Suprapubic skin (tissue), 4 donors: ENCODE results near the gene SLC34A3. TPM values are rescaled to one million over a fixed set of nuclear protein-coding genes. Genes with fewer than 3 reads are reported as not detected.

ENCODE experiments used
- DNase-seq, 2 donors: peaks; one replicate each; pipeline ENCODE4 v3.0.0-alpha.2; 2019; ENCODE audit warnings: low spot score in 2 of 2
- H3K27ac ChIP-seq: fragments of 200-600 bp; sonication (generic); one replicate; pipeline ENCODE4 v1.5.1; 2019
- H3K27me3 ChIP-seq: fragments of 200-600 bp; sonication (generic); one replicate; pipeline ENCODE4 v1.5.1; 2019
- H3K36me3 ChIP-seq: fragments of 200-600 bp; sonication (generic); one replicate; pipeline ENCODE4 v1.5.1; 2019
- H3K4me1 ChIP-seq: fragments of 200-600 bp; sonication (generic); one replicate; pipeline ENCODE4 v1.5.1; 2019
- H3K4me3 ChIP-seq: fragments of 200-600 bp; sonication (generic); one replicate; pipeline ENCODE4 v1.5.1; 2019; ENCODE audit warnings: mild to moderate bottlenecking
- H3K9me3 ChIP-seq: fragments of 200-600 bp; sonication (generic); one replicate; pipeline ENCODE4 v1.5.1; 2019
- EP300 ChIP-seq: sonication (generic); formaldehyde crosslinking; IDR thresholded peaks from one replicate; pipeline ENCODE4 v1.6.1; 2017; ENCODE audit warnings: antibody characterized with exemption
- POLR2A ChIP-seq, 2 donors: fragments of 450-650 bp; IDR thresholded peaks; one replicate each; pipeline ENCODE4 v1.6.1; 2017; ENCODE audit warnings: antibody characterized with exemption in 2 of 2, mild to moderate bottlenecking in 2 of 2, moderate library complexity in 2 of 2
- POLR2AphosphoS5 ChIP-seq, 3 donors: sonication (generic); formaldehyde crosslinking; IDR thresholded peaks; one replicate each; pipeline ENCODE4 v1.6.1; 2017; ENCODE audit warnings: antibody characterized with exemption in 3 of 3
- WGBS: methylation state at CpG from one replicate; pipeline ENCODE4 v1.1.5; 2018; 5-methylcytosine and 5-hydroxymethylcytosine counted together
- total RNA-seq, 4 donors: library from RNA; depleted of rRNA; stranded (reverse); fragments of >200 nt; gene quantifications; one replicate each; pipeline ENCODE4 v1.1.0, GENCODE V29; 2016
- TF ChIP-seq, protein P1 (sequence below), 2 donors: fragments of 200-600 bp in 1 of 2; fragments of 450-650 bp in 1 of 2; sonication (generic) in 1 of 2; IDR thresholded peaks; one replicate each; pipeline ENCODE4 v1.5.1; 2016 to 2019; ENCODE audit warnings: antibody characterized with exemption in 2 of 2, mild to moderate bottlenecking in 1 of 2, moderate library complexity in 1 of 2

The SLC34A3 gene
- total RNA-seq, 4 donors from 2014 or later = 0.34 TPM; not detected in 3

DNA sequence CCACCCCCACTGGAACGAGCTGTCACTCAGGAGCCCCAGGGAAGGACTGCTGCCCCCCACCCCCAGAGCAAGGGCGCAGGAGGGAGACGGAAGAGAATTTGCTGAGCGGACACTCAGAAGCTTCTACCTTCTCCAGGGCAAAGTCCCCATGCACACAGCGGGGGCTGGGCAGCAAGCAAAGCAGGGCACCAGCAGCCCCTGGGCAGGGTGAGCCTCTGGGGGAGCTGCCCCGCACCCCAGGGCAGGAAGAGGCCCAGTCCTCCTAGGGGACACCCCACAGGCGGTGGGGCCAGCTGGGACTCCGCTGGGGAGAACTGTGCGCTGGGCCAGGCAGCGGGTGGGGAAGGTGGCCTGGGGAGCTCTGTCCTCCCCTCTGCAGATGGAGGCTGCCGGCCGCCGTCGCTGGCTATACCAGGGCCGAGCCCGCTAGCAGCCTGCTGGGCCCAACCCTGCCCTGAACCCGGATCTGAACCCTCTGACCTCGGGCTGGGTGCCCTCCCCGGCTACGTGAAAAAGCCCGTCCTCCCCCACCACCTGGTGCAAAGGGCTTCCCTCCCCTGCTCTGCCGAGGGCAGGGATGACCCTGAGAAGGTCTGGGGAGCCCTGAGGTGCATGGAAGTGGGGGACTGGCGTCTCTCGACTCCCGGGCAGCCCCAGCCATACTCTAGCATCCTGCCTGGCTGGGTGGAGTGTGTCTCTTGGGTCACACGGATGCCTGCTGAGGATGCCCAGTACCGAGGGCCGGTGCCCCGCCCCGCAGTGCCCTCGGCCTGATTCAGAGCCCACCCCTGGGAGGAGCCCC, 597 bp upstream of the SLC34A3 start:
- TF ChIP-seq POLR2AphosphoS5 (IDR thresholded peaks at IDR 0.05) = no peak
- no peak for TF ChIP-seq EP300
- TF ChIP-seq, protein P1, sequence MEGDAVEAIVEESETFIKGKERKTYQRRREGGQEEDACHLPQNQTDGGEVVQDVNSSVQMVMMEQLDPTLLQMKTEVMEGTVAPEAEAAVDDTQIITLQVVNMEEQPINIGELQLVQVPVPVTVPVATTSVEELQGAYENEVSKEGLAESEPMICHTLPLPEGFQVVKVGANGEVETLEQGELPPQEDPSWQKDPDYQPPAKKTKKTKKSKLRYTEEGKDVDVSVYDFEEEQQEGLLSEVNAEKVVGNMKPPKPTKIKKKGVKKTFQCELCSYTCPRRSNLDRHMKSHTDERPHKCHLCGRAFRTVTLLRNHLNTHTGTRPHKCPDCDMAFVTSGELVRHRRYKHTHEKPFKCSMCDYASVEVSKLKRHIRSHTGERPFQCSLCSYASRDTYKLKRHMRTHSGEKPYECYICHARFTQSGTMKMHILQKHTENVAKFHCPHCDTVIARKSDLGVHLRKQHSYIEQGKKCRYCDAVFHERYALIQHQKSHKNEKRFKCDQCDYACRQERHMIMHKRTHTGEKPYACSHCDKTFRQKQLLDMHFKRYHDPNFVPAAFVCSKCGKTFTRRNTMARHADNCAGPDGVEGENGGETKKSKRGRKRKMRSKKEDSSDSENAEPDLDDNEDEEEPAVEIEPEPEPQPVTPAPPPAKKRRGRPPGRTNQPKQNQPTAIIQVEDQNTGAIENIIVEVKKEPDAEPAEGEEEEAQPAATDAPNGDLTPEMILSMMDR (IDR thresholded peaks at IDR 0.05) = no peak
- no peak for TF ChIP-seq POLR2A (IDR thresholded peaks at IDR 0.05)
- Histone ChIP-seq H3K4me3 (no peak overlapping the region), H3K9me3 (no peaks in the 10 kb centered on the region), H3K36me3 (no peaks in the 10 kb centered on the region), H3K27ac (no peak overlapping the region), H3K27me3 (peaks cover 70% of the 10 kb centered on the region), H3K4me1 (peaks cover 28% of the 10 kb centered on the region)
- WGBS = 64% methylated on average over 8 of the region's 31 CpGs
- DNase-seq = no peak

DNA sequence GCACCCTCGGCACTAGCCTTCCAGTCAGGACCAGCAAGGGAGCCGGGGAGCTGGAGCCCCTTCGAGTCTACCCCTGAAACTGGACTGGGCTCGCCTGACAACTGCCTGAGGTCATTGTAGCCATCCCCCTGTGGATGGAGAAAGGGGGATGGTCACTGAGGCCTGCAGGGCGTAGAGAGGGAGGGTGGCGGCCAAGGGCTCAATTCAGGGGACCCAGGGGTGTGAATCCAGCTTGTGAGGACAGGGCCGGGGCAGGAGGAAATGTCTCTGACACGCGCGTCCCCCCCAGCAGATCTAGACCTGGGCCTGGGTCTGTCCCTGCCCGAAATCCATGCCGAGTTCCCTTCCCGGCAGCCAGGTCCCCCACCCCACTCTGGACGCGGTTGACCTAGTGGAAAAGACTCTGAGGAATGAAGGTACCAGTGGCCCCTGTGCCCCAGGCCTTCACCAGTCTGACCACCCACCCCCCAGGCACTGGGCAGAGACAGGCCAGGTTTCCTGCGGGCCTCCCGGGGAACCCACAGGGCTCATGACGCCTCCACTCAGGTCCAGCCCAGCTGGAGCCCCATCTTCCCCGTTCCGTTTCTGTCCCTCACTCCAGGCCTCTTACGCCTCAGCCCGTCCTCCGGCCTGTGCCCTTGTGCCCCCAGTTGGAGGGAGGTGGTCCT, 805 bp downstream of the SLC34A3 start:
- H3K9me3 ChIP-seq = no peaks in the 10 kb centered on the region
- DNase-seq = no peak
- no peak overlapping the region for H3K4me3 ChIP-seq
- 76% methylated on average over 19 of the region's 23 CpGs for WGBS
- H3K36me3 ChIP-seq = no peaks in the 10 kb centered on the region
- no peak overlapping the region for H3K27ac ChIP-seq
- H3K27me3 ChIP-seq = peaks cover 80% of the 10 kb centered on the region
- peaks cover 22% of the 10 kb centered on the region for H3K4me1 ChIP-seq
- no peak for TF ChIP-seq POLR2AphosphoS5 (IDR thresholded peaks at IDR 0.05)

DNA sequence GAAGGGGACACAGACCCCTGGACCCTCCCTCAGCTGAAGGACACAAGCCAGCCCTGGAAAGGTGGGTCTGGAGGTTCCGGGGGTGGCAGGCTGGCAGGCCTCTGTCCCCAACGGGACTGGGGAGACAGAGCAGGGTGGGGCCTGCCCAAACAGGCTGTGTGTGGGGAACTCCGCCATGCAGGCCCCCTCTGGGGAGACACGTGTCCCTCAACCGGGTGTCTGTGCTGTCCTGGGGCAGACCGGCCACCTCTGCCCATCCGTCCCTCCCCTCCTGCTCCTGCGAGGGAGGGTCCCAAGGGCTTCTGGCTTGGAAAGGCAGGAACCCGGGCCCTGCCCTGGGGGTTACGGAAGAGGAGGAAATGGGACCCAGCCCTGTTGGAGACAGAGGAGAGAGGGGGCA, 1.4 kb downstream of the SLC34A3 start:
- no peak overlapping the region for H3K27ac ChIP-seq
- H3K27me3 ChIP-seq = peaks cover 80% of the 10 kb centered on the region
- no peaks in the 10 kb centered on the region for H3K9me3 ChIP-seq
- H3K4me3 ChIP-seq = no peak overlapping the region
- H3K4me1 ChIP-seq = peaks cover 22% of the 10 kb centered on the region
- DNase-seq = no peak
- no peaks in the 10 kb centered on the region for H3K36me3 ChIP-seq
- TF ChIP-seq POLR2A (IDR thresholded peaks at IDR 0.05) (no peak), POLR2AphosphoS5 (IDR thresholded peaks at IDR 0.05) (no peak), EP300 (no peak)
- TF ChIP-seq, protein P1 (IDR thresholded peaks at IDR 0.05) = no peak
- WGBS = 57% methylated on average over 10 of the region's 10 CpGs

DNA sequence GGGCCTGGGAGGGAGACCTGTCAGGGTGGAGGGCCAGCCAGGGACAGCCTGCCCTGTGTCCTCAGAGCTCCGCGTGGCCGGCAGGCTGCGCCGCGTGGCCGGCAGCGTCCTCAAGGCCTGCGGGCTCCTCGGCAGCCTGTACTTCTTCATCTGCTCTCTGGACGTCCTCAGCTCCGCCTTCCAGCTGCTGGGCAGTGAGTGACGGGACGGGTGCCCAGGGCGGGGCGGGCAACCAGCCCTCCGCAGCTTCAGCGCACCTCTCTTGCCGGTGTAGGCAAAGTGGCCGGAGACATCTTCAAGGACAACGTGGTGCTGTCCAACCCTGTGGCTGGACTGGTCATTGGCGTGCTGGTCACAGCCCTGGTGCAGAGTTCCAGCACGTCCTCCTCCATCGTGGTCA, 1.8 kb downstream of the SLC34A3 start:
- Histone ChIP-seq H3K27me3 (peaks cover 80% of the 10 kb centered on the region), H3K4me3 (no peak overlapping the region), H3K27ac (no peak overlapping the region), H3K9me3 (no peaks in the 10 kb centered on the region), H3K4me1 (peaks cover 22% of the 10 kb centered on the region), H3K36me3 (no peaks in the 10 kb centered on the region)
- TF ChIP-seq POLR2A (IDR thresholded peaks at IDR 0.05) = no peak
- TF ChIP-seq, protein P1 (IDR thresholded peaks at IDR 0.05) = no peak
- no peak for TF ChIP-seq EP300
- TF ChIP-seq POLR2AphosphoS5 (IDR thresholded peaks at IDR 0.05) = no peak
- 64% methylated on average over 16 of the region's 24 CpGs for WGBS
- no peak for DNase-seq

DNA sequence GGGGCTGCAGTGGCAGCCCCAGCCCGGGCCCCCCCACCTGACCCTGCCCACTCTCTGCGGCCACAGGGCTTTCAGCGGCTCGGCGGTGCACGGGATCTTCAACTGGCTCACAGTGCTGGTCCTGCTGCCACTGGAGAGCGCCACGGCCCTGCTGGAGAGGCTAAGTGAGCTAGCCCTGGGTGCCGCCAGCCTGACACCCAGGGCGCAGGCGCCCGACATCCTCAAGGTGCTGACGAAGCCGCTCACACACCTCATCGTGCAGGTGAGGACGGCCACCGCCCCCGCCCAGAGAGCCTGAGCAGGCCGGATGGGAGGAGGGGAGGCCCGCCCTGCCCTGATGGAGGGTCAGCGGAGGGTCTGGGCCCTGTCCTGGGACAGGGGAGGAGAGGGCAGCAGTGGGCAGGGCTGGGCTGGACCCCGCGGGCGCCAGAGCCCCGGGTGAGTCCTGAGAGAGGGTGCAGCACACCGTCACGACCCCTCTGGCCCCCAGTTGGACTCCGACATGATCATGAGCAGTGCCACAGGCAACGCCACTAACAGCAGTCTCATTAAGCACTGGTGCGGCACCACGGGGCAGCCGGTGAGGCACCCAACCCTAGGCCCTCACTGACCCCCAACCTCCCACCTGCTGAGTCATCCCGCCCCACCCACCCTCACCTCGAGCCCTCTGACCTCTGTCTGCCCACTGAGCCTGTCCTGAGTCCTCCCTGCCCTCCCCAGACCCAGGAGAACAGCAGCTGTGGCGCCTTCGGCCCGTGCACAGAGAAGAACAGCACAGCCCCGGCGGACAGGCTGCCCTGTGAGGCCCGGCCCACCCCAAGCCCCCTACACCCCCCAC, 2.7 kb downstream of the SLC34A3 start:
- Histone ChIP-seq H3K4me3 (no peak overlapping the region), H3K27ac (no peak overlapping the region), H3K36me3 (no peaks in the 10 kb centered on the region), H3K4me1 (peaks cover 26% of the 10 kb centered on the region), H3K27me3 (peaks cover 76% of the 10 kb centered on the region), H3K9me3 (no peaks in the 10 kb centered on the region)
- TF ChIP-seq, protein P1 (IDR thresholded peaks at IDR 0.05) = no peak
- TF ChIP-seq POLR2A (IDR thresholded peaks at IDR 0.05) = no peak
- no peak for TF ChIP-seq EP300
- TF ChIP-seq POLR2AphosphoS5 (IDR thresholded peaks at IDR 0.05) = no peak
- DNase-seq = no peak
- WGBS = no CpG with 5 or more reads among the region's 40 CpGs
